C1 segment of cervical spinal cord (tissue), 14 donors: ENCODE data around the gene NEU2.
A peak's percentile ranks its signal among the peaks of the same experiment; 100 is the strongest.

ENCODE experiments used
- DNase-seq, 14 donors: peaks; one replicate each; lab custom pipeline; 2025; lab: John Stamatoyannopoulos, UW

NEU2 gene

GRCh38 chr2:233032551-233033320 is at the start of gene NEU2:
Gene NEU2 (plus strand): TSS chr2:233032672. CDS start chr2:233032672, 0 bp downstream.
- DNase-seq = no peak

- no peak for DNase-seq
Observed at GRCh38 chr2:232982926-232983668, 49.4 kb upstream of the NEU2 start.

GRCh38 chr2:232983669-232984140 is 48.8 kb upstream of the NEU2 start:
- DNase-seq = no peak

GRCh38 chr2:232984451-232985207 is 47.8 kb upstream of the NEU2 start:
- no peak for DNase-seq

- DNase-seq = no peak
Observed at GRCh38 chr2:232986155-232986554, 46.3 kb upstream of the NEU2 start.

GRCh38 chr2:232993231-232993821 is 39.1 kb upstream of the NEU2 start:
- DNase-seq = no peak

GRCh38 chr2:232994446-232994845 is 38.0 kb upstream of the NEU2 start:
- no peak for DNase-seq

GRCh38 chr2:232997749-232998665 is 34.5 kb upstream of the NEU2 start:
- DNase-seq = no peak

GRCh38 chr2:232998666-232998985 is 33.8 kb upstream of the NEU2 start:
- DNase-seq = no peak

GRCh38 chr2:232999354-232999753 is 33.1 kb upstream of the NEU2 start:
- peak in 1 of 14 donors; percentile 11 for DNase-seq

GRCh38 chr2:233000886-233001750 is 31.4 kb upstream of the NEU2 start:
- no peak for DNase-seq

- no peak for DNase-seq
Observed at GRCh38 chr2:233002829-233003657, 29.4 kb upstream of the NEU2 start.

GRCh38 chr2:233003658-233004555 is 28.6 kb upstream of the NEU2 start:
- DNase-seq = no peak

- DNase-seq = no peak
Observed at GRCh38 chr2:233005096-233005495, 27.4 kb upstream of the NEU2 start.

- DNase-seq = no peak
Observed at GRCh38 chr2:233006648-233007047, 25.8 kb upstream of the NEU2 start.

- DNase-seq = no peak
Observed at GRCh38 chr2:233007270-233007669, 25.2 kb upstream of the NEU2 start.

GRCh38 chr2:233007739-233008138 is 24.7 kb upstream of the NEU2 start:
- no peak for DNase-seq

GRCh38 chr2:233009661-233010060 is 22.8 kb upstream of the NEU2 start:
- DNase-seq = no peak
